PC-3 (cell line): ENCODE results near the gene RNF181. TPM values are rescaled to one million over a fixed set of nuclear protein-coding genes. Genes with fewer than 3 reads are reported as not detected.
A peak's percentile ranks its signal among the peaks of the same experiment; 100 is the strongest.
"Not testable (repeated sequence)": the region's sequence is repeated elsewhere in the genome, so short reads cannot be mapped to it uniquely, and the experiment has no call there.

Source experiments
- ATAC-seq: fragments of 200-7000 bp; cut with Tn5 transposase; 2 replicates; pipeline ENCODE4 v1.9.1; 2020; ENCODE audit warnings: mild to moderate bottlenecking, moderate library complexity
- BruUV-seq: library from RNA; stranded (reverse); fragments of 400-500 nt; replicated peaks from 2 replicates; lab custom pipeline; 2021; lab: Mats Ljungman, UMichigan
- CTCF ChIA-PET: fragments of 300-600 bp; sonication (Branson Sonifier 250); formaldehyde crosslinking; loops from one replicate; lab custom pipeline; 2022; ENCODE audit warnings: antibody characterized with exemption; lab: Charles Lee
- POLR2A ChIA-PET: fragments of 300-600 bp; sonication (Branson Sonifier 250); formaldehyde crosslinking; loops from one replicate; lab custom pipeline; 2022; ENCODE audit warnings: antibody characterized with exemption; ENCODE audit not compliant: unreplicated experiment; lab: Charles Lee
- DNase-seq: peaks from one replicate; pipeline ENCODE4 v3.0.0-alpha.2; 2015
- H2AFZ ChIP-seq: fragments of 300-600 bp; sonication (generic); 2 replicates; pipeline ENCODE4 v1.6.0; 2016; ENCODE audit warnings: antibody characterized with exemption, low read length
- H3F3A ChIP-seq: fragments of 300-600 bp; sonication (generic); one replicate; pipeline ENCODE4 v1.6.0; 2017; ENCODE audit warnings: antibody characterized with exemption, low read length, control low read depth, mild to moderate bottlenecking; ENCODE audit not compliant: unreplicated experiment
- H3K27ac ChIP-seq: fragments of 300-600 bp; sonication (generic); 2 replicates; pipeline ENCODE4 v1.5.1; 2016; ENCODE audit warnings: mild to moderate bottlenecking, low read length
- H3K27me3 ChIP-seq: fragments of 300-600 bp; sonication (generic); 2 replicates; pipeline ENCODE4 v1.6.1; 2016; ENCODE audit warnings: low read length, mixed read lengths
- H3K36me3 ChIP-seq: fragments of 300-600 bp; sonication (generic); 2 replicates; pipeline ENCODE4 v1.6.1; 2016; ENCODE audit warnings: low read depth, mixed run types, low read length, mixed read lengths
- H3K4me1 ChIP-seq: fragments of 300-600 bp; sonication (generic); 2 replicates; pipeline ENCODE4 v1.5.1; 2016; ENCODE audit warnings: low read length; ENCODE audit not compliant: insufficient read depth
- H3K4me2 ChIP-seq: fragments of 300-600 bp; sonication (generic); 2 replicates; pipeline ENCODE4 v1.6.0; 2016; ENCODE audit warnings: low read length
- H3K4me3 ChIP-seq: fragments of 300-600 bp; sonication (generic); 2 replicates; pipeline ENCODE4 v1.5.1; 2016; ENCODE audit warnings: mild to moderate bottlenecking, low read length, mixed read lengths
- H3K79me2 ChIP-seq: fragments of 300-600 bp; sonication (generic); 2 replicates; pipeline ENCODE4 v1.6.1; 2017; ENCODE audit warnings: low read length, mixed read lengths
- H3K9ac ChIP-seq: fragments of 300-600 bp; sonication (generic); 2 replicates; pipeline ENCODE4 v1.6.0; 2016; ENCODE audit warnings: mild to moderate bottlenecking, low read length
- H3K9me2 ChIP-seq: fragments of 300-600 bp; sonication (generic); replicated peaks from 2 replicates; pipeline ENCODE4 v1.6.1; 2016; ENCODE audit warnings: mixed run types, low read length, mixed read lengths
- H3K9me3 ChIP-seq: fragments of 300-600 bp; sonication (generic); 2 replicates; pipeline ENCODE4 v1.6.1; 2016; ENCODE audit warnings: low read length, mixed read lengths
- H4K20me1 ChIP-seq: fragments of 300-600 bp; sonication (generic); 2 replicates; pipeline ENCODE4 v1.6.1; 2016; ENCODE audit warnings: low read length, mixed read lengths
- EZH2 ChIP-seq: fragments of 300-600 bp; sonication (generic); IDR thresholded peaks from one replicate; pipeline ENCODE4 v1.6.1; 2017; ENCODE audit warnings: antibody characterized with exemption, mild to moderate bottlenecking, low read length; ENCODE audit not compliant: unreplicated experiment
- EZH2phosphoT487 ChIP-seq: fragments of 300-600 bp; sonication (generic); IDR thresholded peaks from 2 replicates; pipeline ENCODE4 v1.6.1; 2018; ENCODE audit warnings: mild to moderate bottlenecking, antibody characterized with exemption, low read length, borderline replicate concordance
- intact Hi-C: fragments of 100-400 bp; cut with micrococcal nuclease; formaldehyde crosslinking; loops from 2 replicates; pipeline ENCODE4 v1.9.0; 2023
- total RNA-seq: library from RNA; depleted of rRNA; stranded (reverse); fragments of >200 nt; gene quantifications from 2 replicates; pipeline ENCODE4 v1.2.3, GENCODE V29; 2014
- TF ChIP-seq, protein P1 (sequence below): fragments of 300-600 bp; sonication (generic); conservative IDR thresholded peaks from 2 replicates; pipeline ENCODE4 v1.5.1; 2017; ENCODE audit warnings: antibody characterized with exemption, low read depth, mild to moderate bottlenecking, low read length

The RNF181 gene
- total RNA-seq, 1 experiment from 2014 or later: 225 TPM

DNA sequence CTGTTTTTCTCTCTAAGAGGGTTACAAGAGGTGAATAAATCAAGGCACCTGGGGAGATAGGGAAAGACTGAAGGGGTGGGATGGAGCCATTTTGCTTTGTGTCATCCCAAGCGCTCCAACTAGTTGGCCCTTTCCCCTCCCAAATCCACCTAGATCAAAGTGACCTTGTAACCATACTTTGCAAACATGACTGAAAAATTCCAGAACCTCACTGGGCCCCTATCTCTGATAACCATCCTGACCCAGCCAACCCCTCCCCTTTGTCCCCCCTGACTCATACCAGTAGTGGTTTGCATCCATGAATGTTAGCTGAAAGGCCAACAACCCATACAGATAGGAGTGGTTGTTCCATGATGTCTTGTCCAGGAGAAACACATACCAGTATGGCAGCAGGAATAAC is 37.4 kb upstream of the RNF181 start:
- peaks cover 35% of the 10 kb centered on the region for H3K79me2 ChIP-seq
- no peaks in the 10 kb centered on the region for H3K27me3 ChIP-seq
- CTCF ChIA-PET: no interaction called here
- H3K9ac ChIP-seq: no peak overlapping the region
- ATAC-seq: no peak
- DNase-seq: no peak
- no peak overlapping the region for H3K4me3 ChIP-seq
- TF ChIP-seq, protein P1, sequence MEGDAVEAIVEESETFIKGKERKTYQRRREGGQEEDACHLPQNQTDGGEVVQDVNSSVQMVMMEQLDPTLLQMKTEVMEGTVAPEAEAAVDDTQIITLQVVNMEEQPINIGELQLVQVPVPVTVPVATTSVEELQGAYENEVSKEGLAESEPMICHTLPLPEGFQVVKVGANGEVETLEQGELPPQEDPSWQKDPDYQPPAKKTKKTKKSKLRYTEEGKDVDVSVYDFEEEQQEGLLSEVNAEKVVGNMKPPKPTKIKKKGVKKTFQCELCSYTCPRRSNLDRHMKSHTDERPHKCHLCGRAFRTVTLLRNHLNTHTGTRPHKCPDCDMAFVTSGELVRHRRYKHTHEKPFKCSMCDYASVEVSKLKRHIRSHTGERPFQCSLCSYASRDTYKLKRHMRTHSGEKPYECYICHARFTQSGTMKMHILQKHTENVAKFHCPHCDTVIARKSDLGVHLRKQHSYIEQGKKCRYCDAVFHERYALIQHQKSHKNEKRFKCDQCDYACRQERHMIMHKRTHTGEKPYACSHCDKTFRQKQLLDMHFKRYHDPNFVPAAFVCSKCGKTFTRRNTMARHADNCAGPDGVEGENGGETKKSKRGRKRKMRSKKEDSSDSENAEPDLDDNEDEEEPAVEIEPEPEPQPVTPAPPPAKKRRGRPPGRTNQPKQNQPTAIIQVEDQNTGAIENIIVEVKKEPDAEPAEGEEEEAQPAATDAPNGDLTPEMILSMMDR: no peak
- no peak for TF ChIP-seq EZH2phosphoT487
- no peak for TF ChIP-seq EZH2
- POLR2A ChIA-PET: no interaction called here
- H3K9me3 ChIP-seq: no peaks in the 10 kb centered on the region
- intact Hi-C loops: no loop called here
- BruUV-seq: no TSS peak
- H3F3A ChIP-seq: no peaks in the 10 kb centered on the region
- H2AFZ ChIP-seq: no peak overlapping the region
- no peak overlapping the region for H3K4me2 ChIP-seq
- no peaks in the 10 kb centered on the region for H4K20me1 ChIP-seq
- H3K27ac ChIP-seq: no peak overlapping the region
- peaks cover 21% of the 10 kb centered on the region; the same call in 1 of the 2 replicates for H3K36me3 ChIP-seq
- H3K4me1 ChIP-seq: peaks cover 10% of the 10 kb centered on the region
- H3K9me2 ChIP-seq: no peaks in the 10 kb centered on the region

DNA sequence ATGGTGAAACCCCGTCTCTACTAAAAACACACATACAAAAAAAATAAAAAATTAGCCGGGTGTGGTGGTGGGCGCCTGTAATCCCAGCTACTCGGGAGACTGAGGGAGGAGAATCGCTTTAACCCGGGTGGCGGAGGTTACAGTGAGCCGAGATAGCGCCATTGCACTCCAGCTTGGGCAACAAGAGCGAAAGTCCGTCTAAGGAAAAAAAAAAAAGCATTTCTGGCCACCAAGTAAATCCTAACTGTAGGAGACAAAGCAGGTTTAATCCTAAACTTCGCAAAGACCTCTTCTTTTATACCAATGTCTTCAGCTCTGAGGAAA is 35.2 kb upstream of the RNF181 start:
- not testable (repeated sequence) for H4K20me1 ChIP-seq, ATAC-seq, H3K9me2 ChIP-seq, H2AFZ ChIP-seq, H3K9me3 ChIP-seq, DNase-seq, H3F3A ChIP-seq, H3K27ac ChIP-seq, H3K27me3 ChIP-seq, BruUV-seq
- ChIA-PET CTCF (interaction anchor here (0.7 to 1.1 kb wide), 2 partner anchors 8 to 250 kb away, joined by 3 read pairs; no protein-coding TSS in a partner anchor), POLR2A (interaction anchor here (0.6 kb wide), 1 partner anchor 167 kb away, joined by 3 read pairs; no protein-coding TSS in a partner anchor)
- Histone ChIP-seq H3K4me3 (peak overlapping the region; percentile 88), H3K4me1 (peaks cover 10% of the 10 kb centered on the region), H3K9ac (peak overlapping the region; percentile 84), H3K4me2 (peak overlapping the region; percentile 92), H3K79me2 (peaks cover 35% of the 10 kb centered on the region), H3K36me3 (peaks cover 13% of the 10 kb centered on the region; the same call in 1 of the 2 replicates)
- intact Hi-C loops: loop anchor here (2.0 kb wide), 1 partner anchor 42 kb away; the partner anchor contains the start of gene TMEM150A

DNA sequence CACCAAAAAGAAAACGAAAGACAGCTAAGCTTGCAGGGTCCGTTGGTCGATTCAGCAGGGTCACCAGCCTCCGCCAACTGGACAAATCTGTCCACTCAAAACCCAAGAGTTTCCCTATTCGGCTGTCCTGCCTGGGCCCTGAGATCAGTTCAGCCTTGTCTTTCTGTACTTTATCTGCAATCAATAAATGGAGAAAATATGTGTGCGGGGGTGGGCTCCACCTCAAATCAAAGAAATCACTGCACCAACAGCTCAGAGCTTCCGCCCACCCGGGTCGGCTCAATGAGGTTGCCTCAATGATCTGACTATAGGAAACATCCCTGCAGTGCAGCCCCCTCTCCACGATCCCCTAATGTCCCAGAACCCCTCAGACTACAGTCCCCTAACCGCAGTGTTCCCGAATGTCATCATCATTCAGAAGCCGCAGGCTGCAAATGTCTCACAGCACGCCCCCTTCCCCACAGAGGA is 34.7 kb upstream of the RNF181 start:
- peaks cover 35% of the 10 kb centered on the region for H3K79me2 ChIP-seq
- peak overlapping the region; percentile 94; the same call in 1 of the 2 replicates for H2AFZ ChIP-seq
- H3F3A ChIP-seq: no peaks in the 10 kb centered on the region
- H3K36me3 ChIP-seq: peaks cover 12% of the 10 kb centered on the region; the same call in 1 of the 2 replicates
- ATAC-seq: peak; percentile 5
- intact Hi-C loops: loop anchor here (1.0 to 2.0 kb wide), 2 partner anchors 16 to 42 kb away; partner anchors contain the start of genes TMEM150A and VAMP8
- H3K4me1 ChIP-seq: peaks cover 10% of the 10 kb centered on the region
- POLR2A ChIA-PET: interaction anchor here (0.6 to 0.8 kb wide), 2 partner anchors 168 to 591 kb away, joined by 3 read pairs; no protein-coding TSS in a partner anchor
- TSS peak; percentile 61 for BruUV-seq
- peak overlapping the region; percentile 92 for H3K4me2 ChIP-seq
- TF ChIP-seq EZH2: no peak
- no peak for TF ChIP-seq EZH2phosphoT487
- TF ChIP-seq, protein P1: no peak
- H3K9ac ChIP-seq: peak overlapping the region; percentile 84
- peak overlapping the region; percentile 88 for H3K4me3 ChIP-seq
- no peak overlapping the region for H3K27ac ChIP-seq
- CTCF ChIA-PET: interaction anchor here (0.6 to 1.1 kb wide), 2 partner anchors 9 to 77 kb away, joined by 3 to 8 read pairs; no protein-coding TSS in a partner anchor
- no peaks in the 10 kb centered on the region for H3K9me2 ChIP-seq
- H3K9me3 ChIP-seq: no peaks in the 10 kb centered on the region
- DNase-seq: no peak
- no peaks in the 10 kb centered on the region for H3K27me3 ChIP-seq
- H4K20me1 ChIP-seq: no peaks in the 10 kb centered on the region
